Smooth muscle cell (in vitro differentiated cells): Measurements from ENCODE around the gene TRPV4. TPM values are rescaled to one million over a fixed set of nuclear protein-coding genes. Genes with fewer than 3 reads are reported as not detected.

Source experiments
- DNase-seq: peaks from one replicate; lab custom pipeline; 2025; ENCODE audit not compliant: unreplicated experiment; lab: John Stamatoyannopoulos, UW
- H2AFZ ChIP-seq: fragments of 200-600 bp; sonication (generic); 2 replicates; pipeline ENCODE4 v1.6.0; 2016; ENCODE audit warnings: antibody characterized with exemption, low read depth, mild to moderate bottlenecking
- H3F3A ChIP-seq: fragments of 200-600 bp; sonication (generic); 2 replicates; pipeline ENCODE4 v1.6.0; 2017; ENCODE audit warnings: antibody characterized with exemption, low read depth
- H3K27ac ChIP-seq: fragments of 200-600 bp; sonication (generic); 2 replicates; pipeline ENCODE4 v1.5.1; 2016; ENCODE audit warnings: low read depth, mild to moderate bottlenecking
- H3K27me3 ChIP-seq: fragments of 200-600 bp; sonication (generic); 2 replicates; pipeline ENCODE4 v1.6.1; 2016; ENCODE audit warnings: low read depth, mild to moderate bottlenecking
- H3K36me3 ChIP-seq: fragments of 200-600 bp; sonication (generic); 2 replicates; pipeline ENCODE4 v1.5.1; 2016; ENCODE audit warnings: low read depth
- H3K4me1 ChIP-seq: fragments of 200-600 bp; sonication (generic); 2 replicates; pipeline ENCODE4 v1.5.1; 2016; ENCODE audit warnings: low read depth
- H3K4me2 ChIP-seq: fragments of 200-600 bp; sonication (generic); 2 replicates; pipeline ENCODE4 v1.6.0; 2016; ENCODE audit warnings: mild to moderate bottlenecking
- H3K4me3 ChIP-seq: fragments of 200-600 bp; sonication (generic); 2 replicates; pipeline ENCODE4 v1.5.1; 2016; ENCODE audit warnings: mild to moderate bottlenecking
- H3K79me2 ChIP-seq: fragments of 200-600 bp; sonication (generic); 2 replicates; pipeline ENCODE4 v1.6.0; 2016; ENCODE audit warnings: low read depth, mild to moderate bottlenecking
- H3K9ac ChIP-seq: fragments of 200-600 bp; sonication (generic); 2 replicates; pipeline ENCODE4 v1.6.0; 2016; ENCODE audit warnings: low read depth
- H3K9me3 ChIP-seq: fragments of 200-600 bp; sonication (generic); replicated peaks from 2 replicates; pipeline ENCODE4 v1.5.1; 2016; ENCODE audit warnings: low read depth
- H4K20me1 ChIP-seq: fragments of 200-600 bp; sonication (generic); 2 replicates; pipeline ENCODE4 v1.6.0; 2016; ENCODE audit warnings: low read depth
- CTCF ChIP-seq: fragments of 200-600 bp; sonication (generic); IDR thresholded peaks from 2 replicates; pipeline ENCODE4 v1.5.1; 2017; ENCODE audit warnings: borderline replicate concordance, mild to moderate bottlenecking, antibody characterized with exemption; ENCODE audit not compliant: insufficient read depth, poor library complexity, severe bottlenecking
- WGBS: methylation state at CpG from one replicate; pipeline ENCODE4 v1.1.7; 2016; ENCODE audit warnings: low lambda C conversion rate; 5-methylcytosine and 5-hydroxymethylcytosine counted together
- polyA plus RNA-seq: library from polyadenylated mRNA; unstranded; fragments of >200 nt; fragmentation: Nextera tagmentation; extraction: Ambion mirVana; gene quantifications from 2 replicates; pipeline ENCODE4 v1.2.1, GENCODE V29; 2016
- total RNA-seq: library from RNA; depleted of rRNA; stranded (reverse); fragments of >200 nt; gene quantifications from 2 replicates; pipeline ENCODE4 v1.2.3, GENCODE V29; 2014

Gene TRPV4
- total and polyA plus RNA-seq, 2 experiments from 2014 or later: 1.5 to 1.9 TPM

DNA sequence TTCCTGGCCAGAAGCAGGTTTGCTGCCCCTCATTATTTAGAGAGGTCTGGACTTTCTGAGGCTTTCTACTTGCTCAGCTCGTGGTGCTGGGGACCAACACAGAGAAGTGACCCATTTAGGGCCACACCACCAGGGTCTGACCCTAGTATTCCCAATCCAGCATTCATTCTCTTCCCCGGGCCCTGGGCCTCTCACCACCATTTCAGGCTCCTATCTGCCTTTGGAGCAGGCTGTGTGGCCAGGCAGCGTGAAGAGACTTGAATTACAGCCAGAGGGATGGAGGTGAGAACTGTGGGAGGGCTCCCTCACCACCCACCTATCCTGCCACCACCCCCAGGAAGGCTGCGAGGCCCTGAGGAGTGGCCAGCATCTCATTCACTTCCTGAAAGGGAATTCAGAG lies 95.0 kb downstream of the TRPV4 start:
- no peak overlapping the region for H2AFZ ChIP-seq
- H3K4me3 ChIP-seq: no peak overlapping the region
- peaks cover 15% of the 10 kb centered on the region for H3K4me1 ChIP-seq
- no peak for DNase-seq
- no peak for TF ChIP-seq CTCF
- no peak overlapping the region for H3K27ac ChIP-seq
- peaks cover 35% of the 10 kb centered on the region for H4K20me1 ChIP-seq
- no peaks in the 10 kb centered on the region for H3K36me3 ChIP-seq
- H3K9me3 ChIP-seq: no peaks in the 10 kb centered on the region
- WGBS: 85% methylated on average over 4 of the region's 4 CpGs
- H3K4me2 ChIP-seq: no peak overlapping the region
- H3K27me3 ChIP-seq: peaks cover 5% of the 10 kb centered on the region
- no peaks in the 10 kb centered on the region for H3K79me2 ChIP-seq
- H3F3A ChIP-seq: no peaks in the 10 kb centered on the region
- H3K9ac ChIP-seq: no peak overlapping the region

GRCh38 chr12:109737631-109738030 lies 95.6 kb downstream of the TRPV4 start:
- H3K4me2 ChIP-seq: no peak overlapping the region
- 63% methylated on average over 7 of the region's 7 CpGs for WGBS
- H4K20me1 ChIP-seq: peaks cover 35% of the 10 kb centered on the region
- H3K9ac ChIP-seq: no peak overlapping the region
- no peak overlapping the region for H3K4me3 ChIP-seq
- H3F3A ChIP-seq: no peaks in the 10 kb centered on the region
- peaks cover 15% of the 10 kb centered on the region for H3K4me1 ChIP-seq
- TF ChIP-seq CTCF: no peak
- peaks cover 5% of the 10 kb centered on the region for H3K27me3 ChIP-seq
- H3K36me3 ChIP-seq: no peaks in the 10 kb centered on the region
- no peak overlapping the region for H2AFZ ChIP-seq
- H3K79me2 ChIP-seq: no peaks in the 10 kb centered on the region
- no peak overlapping the region for H3K27ac ChIP-seq
- no peak for DNase-seq
- no peaks in the 10 kb centered on the region for H3K9me3 ChIP-seq

GRCh38 chr12:109737126-109737525 lies 96.1 kb downstream of the TRPV4 start:
- no peak for TF ChIP-seq CTCF
- H3K79me2 ChIP-seq: no peaks in the 10 kb centered on the region
- no peak for DNase-seq
- WGBS: 10% methylated on average over 1 of the region's 1 CpG
- H3K36me3 ChIP-seq: no peaks in the 10 kb centered on the region
- H3K4me2 ChIP-seq: no peak overlapping the region
- H3K9ac ChIP-seq: no peak overlapping the region
- H3K27ac ChIP-seq: no peak overlapping the region
- no peak overlapping the region for H2AFZ ChIP-seq
- peaks cover 35% of the 10 kb centered on the region for H4K20me1 ChIP-seq
- H3K4me3 ChIP-seq: no peak overlapping the region
- H3K4me1 ChIP-seq: peaks cover 15% of the 10 kb centered on the region
- no peaks in the 10 kb centered on the region for H3K9me3 ChIP-seq
- no peaks in the 10 kb centered on the region for H3F3A ChIP-seq
- peaks cover 5% of the 10 kb centered on the region for H3K27me3 ChIP-seq

- TF ChIP-seq CTCF: no peak
- Histone ChIP-seq H3K27me3 (peaks cover 5% of the 10 kb centered on the region), H3K27ac (no peak overlapping the region), H3K4me2 (no peak overlapping the region), H3F3A (no peaks in the 10 kb centered on the region), H3K4me1 (peaks cover 15% of the 10 kb centered on the region), H3K79me2 (no peaks in the 10 kb centered on the region), H2AFZ (no peak overlapping the region), H3K9ac (no peak overlapping the region), H3K36me3 (no peaks in the 10 kb centered on the region), H3K4me3 (no peak overlapping the region), H3K9me3 (no peaks in the 10 kb centered on the region), H4K20me1 (peaks cover 35% of the 10 kb centered on the region)
- peak; percentile 13 for DNase-seq
- 27% methylated on average over 12 of the region's 12 CpGs for WGBS
These were observed 96.6 kb downstream of the TRPV4 start for GRCh38 chr12:109736552-109737108.
